ENCODE measurements around the gene B3GLCT. TPM values are rescaled to one million over a fixed set of nuclear protein-coding genes. Genes with fewer than 3 reads are reported as not detected.

Gene B3GLCT
- total RNA-seq, 1 donor from 2014 or later = 30.3 TPM

DNA sequence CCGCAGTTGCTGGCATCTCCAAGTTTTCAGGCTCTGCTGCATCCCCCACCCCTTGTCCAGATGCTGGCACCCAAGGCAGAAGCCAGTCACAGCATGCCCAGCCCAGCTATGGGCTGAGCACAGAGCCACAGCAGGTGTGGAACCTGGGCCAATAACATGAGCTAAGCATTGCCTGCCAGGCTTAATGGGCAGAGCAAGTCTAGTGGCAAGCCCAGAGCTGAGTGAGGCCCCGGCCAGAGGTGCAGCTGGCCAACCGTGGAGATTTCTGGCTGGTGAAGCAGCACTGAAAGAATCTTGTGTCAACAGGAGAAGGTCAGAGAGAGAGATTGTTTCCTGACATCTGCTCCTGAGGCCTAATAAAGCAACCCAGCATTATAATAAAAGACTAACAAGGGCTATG, 111.0 kb downstream of the B3GLCT start:
- peaks cover 0 to 2% (median 0%) of the 10 kb centered on the region in 3 donors for H3K9me3 ChIP-seq (ENCODE audit: control insufficient read depth in 3 of 3, low read length in 3 of 3)

GRCh38 chr13:31311921-31312320, 112.1 kb downstream of the B3GLCT start:
- Histone ChIP-seq H3K36me3 (ENCODE audit: control insufficient read depth in 3 of 3, insufficient read depth in 3 of 3, low read length in 3 of 3) (peaks cover 0 to under 1% (median 0%) of the 10 kb centered on the region in 3 donors), H3K27ac (ENCODE audit: low read depth, low read length) (no peak overlapping the region), H3K4me3 (ENCODE audit: low read length in 3 of 3) (no peak overlapping the region), H3K27me3 (ENCODE audit: control insufficient read depth in 3 of 3, insufficient read depth in 3 of 3, low read length in 3 of 3) (no peaks in the 10 kb centered on the region), H3K9me3 (ENCODE audit: control insufficient read depth in 3 of 3, low read length in 3 of 3) (peaks cover 0 to 2% (median 0%) of the 10 kb centered on the region in 3 donors), H3K4me1 (ENCODE audit: control insufficient read depth in 3 of 3, insufficient read depth in 3 of 3, low read length in 3 of 3) (peaks cover 12 to 15% (median 14%) of the 10 kb centered on the region in 3 donors), H3K9ac (ENCODE audit: low read depth in 1 of 3, low read length in 3 of 3) (no peak overlapping the region)

More for the DNA sequence above, 111.0 kb downstream of the B3GLCT start:
- no peak overlapping the region for H3K9ac ChIP-seq (ENCODE audit: low read depth in 1 of 3, low read length in 3 of 3)
- peaks cover 12 to 15% (median 14%) of the 10 kb centered on the region in 3 donors for H3K4me1 ChIP-seq (ENCODE audit: control insufficient read depth in 3 of 3, insufficient read depth in 3 of 3, low read length in 3 of 3)
- peak overlapping the region; percentile 57 for H3K27ac ChIP-seq (ENCODE audit: low read depth, low read length)
- no peaks in the 10 kb centered on the region for H3K27me3 ChIP-seq (ENCODE audit: control insufficient read depth in 3 of 3, insufficient read depth in 3 of 3, low read length in 3 of 3)
- H3K36me3 ChIP-seq (ENCODE audit: control insufficient read depth in 3 of 3, insufficient read depth in 3 of 3, low read length in 3 of 3) = no peaks in the 10 kb centered on the region
- peak overlapping the region in 1 of 3 donors; percentile 22 for H3K4me3 ChIP-seq (ENCODE audit: low read length in 3 of 3)

- Histone ChIP-seq H3K4me3 (ENCODE audit: low read length in 3 of 3) (no peak overlapping the region), H3K9ac (ENCODE audit: low read depth in 1 of 3, low read length in 3 of 3) (no peak overlapping the region), H3K9me3 (ENCODE audit: control insufficient read depth in 3 of 3, low read length in 3 of 3) (peaks cover 0 to 2% (median 0%) of the 10 kb centered on the region in 3 donors), H3K36me3 (ENCODE audit: control insufficient read depth in 3 of 3, insufficient read depth in 3 of 3, low read length in 3 of 3) (peaks cover 0 to 9% (median 3%) of the 10 kb centered on the region in 3 donors), H3K27ac (ENCODE audit: low read depth, low read length) (no peak overlapping the region), H3K27me3 (ENCODE audit: control insufficient read depth in 3 of 3, insufficient read depth in 3 of 3, low read length in 3 of 3) (no peaks in the 10 kb centered on the region), H3K4me1 (ENCODE audit: control insufficient read depth in 3 of 3, insufficient read depth in 3 of 3, low read length in 3 of 3) (peaks cover 11 to 13% (median 13%) of the 10 kb centered on the region in 3 donors)
Measured at GRCh38 chr13:31314961-31315360, 115.2 kb downstream of the B3GLCT start.

GRCh38 chr13:31320946-31321345, 121.2 kb downstream of the B3GLCT start:
- no peak overlapping the region for H3K27ac ChIP-seq (ENCODE audit: low read depth, low read length)
- no peak overlapping the region for H3K9ac ChIP-seq (ENCODE audit: low read depth in 1 of 3, low read length in 3 of 3)
- H3K36me3 ChIP-seq (ENCODE audit: control insufficient read depth in 3 of 3, insufficient read depth in 3 of 3, low read length in 3 of 3) = peaks cover 0 to 13% (median 3%) of the 10 kb centered on the region in 3 donors
- no peaks in the 10 kb centered on the region for H3K27me3 ChIP-seq (ENCODE audit: control insufficient read depth in 3 of 3, insufficient read depth in 3 of 3, low read length in 3 of 3)
- no peaks in the 10 kb centered on the region for H3K4me1 ChIP-seq (ENCODE audit: control insufficient read depth in 3 of 3, insufficient read depth in 3 of 3, low read length in 3 of 3)
- H3K9me3 ChIP-seq (ENCODE audit: control insufficient read depth in 3 of 3, low read length in 3 of 3) = no peaks in the 10 kb centered on the region
- no peak overlapping the region for H3K4me3 ChIP-seq (ENCODE audit: low read length in 3 of 3)

GRCh38 chr13:31321457-31321856, 121.7 kb downstream of the B3GLCT start:
- Histone ChIP-seq H3K27me3 (ENCODE audit: control insufficient read depth in 3 of 3, insufficient read depth in 3 of 3, low read length in 3 of 3) (no peaks in the 10 kb centered on the region), H3K9me3 (ENCODE audit: control insufficient read depth in 3 of 3, low read length in 3 of 3) (no peaks in the 10 kb centered on the region), H3K4me3 (ENCODE audit: low read length in 3 of 3) (no peak overlapping the region), H3K9ac (ENCODE audit: low read depth in 1 of 3, low read length in 3 of 3) (no peak overlapping the region), H3K4me1 (ENCODE audit: control insufficient read depth in 3 of 3, insufficient read depth in 3 of 3, low read length in 3 of 3) (no peaks in the 10 kb centered on the region), H3K27ac (ENCODE audit: low read depth, low read length) (no peak overlapping the region), H3K36me3 (ENCODE audit: control insufficient read depth in 3 of 3, insufficient read depth in 3 of 3, low read length in 3 of 3) (peaks cover 0 to 13% (median 3%) of the 10 kb centered on the region in 3 donors)

GRCh38 chr13:31322026-31322425, 122.3 kb downstream of the B3GLCT start:
- Histone ChIP-seq H3K27me3 (ENCODE audit: control insufficient read depth in 3 of 3, insufficient read depth in 3 of 3, low read length in 3 of 3) (no peaks in the 10 kb centered on the region), H3K9ac (ENCODE audit: low read depth in 1 of 3, low read length in 3 of 3) (no peak overlapping the region), H3K4me3 (ENCODE audit: low read length in 3 of 3) (no peak overlapping the region), H3K4me1 (ENCODE audit: control insufficient read depth in 3 of 3, insufficient read depth in 3 of 3, low read length in 3 of 3) (no peaks in the 10 kb centered on the region), H3K27ac (ENCODE audit: low read depth, low read length) (no peak overlapping the region), H3K9me3 (ENCODE audit: control insufficient read depth in 3 of 3, low read length in 3 of 3) (no peaks in the 10 kb centered on the region), H3K36me3 (ENCODE audit: control insufficient read depth in 3 of 3, insufficient read depth in 3 of 3, low read length in 3 of 3) (peaks cover 0 to 11% (median 3%) of the 10 kb centered on the region in 3 donors)

DNA sequence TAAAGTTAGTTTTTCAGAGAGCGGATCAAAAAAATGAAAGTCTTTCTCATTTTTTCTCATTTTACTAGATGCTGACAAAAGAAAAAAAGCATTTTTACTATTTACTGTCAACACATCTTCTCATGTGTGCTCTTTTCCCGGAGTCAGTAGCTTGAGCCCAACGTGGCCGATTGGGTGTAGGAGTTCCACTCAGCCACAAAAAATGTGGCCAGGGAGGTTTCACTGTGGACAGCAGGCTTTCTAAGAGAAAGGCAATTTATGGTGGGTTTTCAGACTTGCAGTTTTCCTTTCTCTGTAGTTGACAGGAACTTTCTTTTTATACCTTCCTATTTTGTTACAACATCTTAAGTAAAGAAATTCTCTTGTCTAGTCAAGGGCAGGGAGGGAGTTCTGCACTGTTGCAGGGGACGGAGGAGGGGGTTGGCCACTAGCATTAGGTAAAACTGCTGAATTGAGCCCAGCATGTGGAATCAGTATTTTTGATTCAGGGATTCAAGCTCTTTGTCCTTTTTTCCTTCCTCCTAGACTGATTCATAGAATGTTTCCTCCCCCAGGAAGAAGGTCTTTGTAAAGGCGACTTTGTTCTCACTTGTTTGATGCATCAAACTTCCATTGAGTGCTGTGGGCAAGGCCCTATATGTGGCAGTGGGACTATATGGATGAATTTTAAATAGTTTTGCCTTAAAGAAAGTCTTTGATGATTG, 123.1 kb downstream of the B3GLCT start:
- Histone ChIP-seq H3K36me3 (ENCODE audit: control insufficient read depth in 3 of 3, insufficient read depth in 3 of 3, low read length in 3 of 3) (peaks cover 0 to 7% (median 3%) of the 10 kb centered on the region in 3 donors), H3K4me1 (ENCODE audit: control insufficient read depth in 3 of 3, insufficient read depth in 3 of 3, low read length in 3 of 3) (no peaks in the 10 kb centered on the region), H3K9me3 (ENCODE audit: control insufficient read depth in 3 of 3, low read length in 3 of 3) (no peaks in the 10 kb centered on the region), H3K27me3 (ENCODE audit: control insufficient read depth in 3 of 3, insufficient read depth in 3 of 3, low read length in 3 of 3) (no peaks in the 10 kb centered on the region), H3K4me3 (ENCODE audit: low read length in 3 of 3) (no peak overlapping the region), H3K27ac (ENCODE audit: low read depth, low read length) (no peak overlapping the region), H3K9ac (ENCODE audit: low read depth in 1 of 3, low read length in 3 of 3) (no peak overlapping the region)

- Histone ChIP-seq H3K27me3 (ENCODE audit: control insufficient read depth in 3 of 3, insufficient read depth in 3 of 3, low read length in 3 of 3) (no peaks in the 10 kb centered on the region), H3K9ac (ENCODE audit: low read depth in 1 of 3, low read length in 3 of 3) (no peak overlapping the region), H3K27ac (ENCODE audit: low read depth, low read length) (no peak overlapping the region), H3K9me3 (ENCODE audit: control insufficient read depth in 3 of 3, low read length in 3 of 3) (no peaks in the 10 kb centered on the region), H3K4me1 (ENCODE audit: control insufficient read depth in 3 of 3, insufficient read depth in 3 of 3, low read length in 3 of 3) (peaks cover 0 to 3% (median 0%) of the 10 kb centered on the region in 3 donors), H3K4me3 (ENCODE audit: low read length in 3 of 3) (no peak overlapping the region), H3K36me3 (ENCODE audit: control insufficient read depth in 3 of 3, insufficient read depth in 3 of 3, low read length in 3 of 3) (peaks cover 0 to 3% (median 0%) of the 10 kb centered on the region in 3 donors)
Measured at GRCh38 chr13:31327182-31327860, 127.5 kb downstream of the B3GLCT start.

GRCh38 chr13:31328549-31329235, 128.9 kb downstream of the B3GLCT start:
- H3K4me3 ChIP-seq (ENCODE audit: low read length in 3 of 3) = no peak overlapping the region
- H3K9ac ChIP-seq (ENCODE audit: low read depth in 1 of 3, low read length in 3 of 3) = no peak overlapping the region
- no peaks in the 10 kb centered on the region for H3K9me3 ChIP-seq (ENCODE audit: control insufficient read depth in 3 of 3, low read length in 3 of 3)
- peaks cover 0 to 2% (median 0%) of the 10 kb centered on the region in 3 donors for H3K36me3 ChIP-seq (ENCODE audit: control insufficient read depth in 3 of 3, insufficient read depth in 3 of 3, low read length in 3 of 3)
- H3K27me3 ChIP-seq (ENCODE audit: control insufficient read depth in 3 of 3, insufficient read depth in 3 of 3, low read length in 3 of 3) = no peaks in the 10 kb centered on the region
- H3K27ac ChIP-seq (ENCODE audit: low read depth, low read length) = no peak overlapping the region
- H3K4me1 ChIP-seq (ENCODE audit: control insufficient read depth in 3 of 3, insufficient read depth in 3 of 3, low read length in 3 of 3) = peaks cover 0 to 3% (median 0%) of the 10 kb centered on the region in 3 donors
